Spleen (tissue), 7 donors: ENCODE results near the gene FAM3D.

Source experiments
- CTCF ChIP-seq, 11 experiments: fragments of 200-600 bp in 7 of 11; fragments of 450-650 bp in 4 of 11; sonication (generic) in 4 of 11; IDR thresholded peaks in 8 of 11; conservative IDR thresholded peaks in 3 of 11; 1 replicate in 7 of 11; 2 replicates in 4 of 11; pipeline versions ENCODE4 v1.4.0 to v1.8.0; 2016 to 2021; ENCODE audit warnings: antibody characterized with exemption in 11 of 11, inconsistent platforms in 4 of 11, mild to moderate bottlenecking in 1 of 11
- POLR2AphosphoS5 ChIP-seq, 3 donors: sonication (generic); formaldehyde crosslinking; IDR thresholded peaks; one replicate each; pipeline ENCODE4 v1.5.1; 2017; ENCODE audit warnings: antibody characterized with exemption in 3 of 3
- donor health status: DM: no; HTN: no; CAD: no; lungs with moderate emphysema.
- donor health status: DM: no; HTN: no; CAD: no.
- donor health status: DM: no; HTN: no; CAD: no.

DNA sequence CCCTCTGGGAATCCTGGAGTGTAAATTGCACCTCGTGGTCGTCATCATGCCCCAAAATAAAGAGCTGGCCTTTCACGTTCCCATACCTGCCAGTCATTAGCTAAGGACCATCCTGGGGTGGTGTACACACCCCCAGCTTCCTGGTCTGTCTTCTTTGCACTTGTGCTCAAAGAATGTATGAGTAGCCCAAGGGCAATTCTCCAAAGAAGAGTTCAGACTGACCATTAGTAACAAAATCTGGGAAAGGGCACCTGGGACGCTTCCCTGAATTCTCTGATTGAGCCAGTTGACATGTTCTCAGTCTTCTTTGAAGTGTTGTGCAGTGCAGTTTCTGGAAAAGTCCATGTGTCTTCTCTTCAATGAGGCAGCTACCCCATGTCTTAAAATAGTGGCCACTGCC lies 34.8 kb downstream of the FAM3D start:
- TF ChIP-seq POLR2AphosphoS5 (IDR thresholded peaks at IDR 0.05) (no peak), CTCF (IDR thresholded peaks at IDR 0.05 in 8 of 11, conservative IDR thresholded peaks at IDR 0.05 in 3 of 11) (no peak)
